GM12875 (cell line): ENCODE data around the gene PCGF5.
"Not testable (repeated sequence)": the region's sequence is repeated elsewhere in the genome, so short reads cannot be mapped to it uniquely, and the experiment has no call there.

ENCODE experiments used
- H3K4me3 ChIP-seq: one replicate; pipeline ENCODE4 v1.5.1; 2011; ENCODE audit warnings: low read depth, low read length, control low read depth
- CTCF ChIP-seq: IDR thresholded peaks from 2 replicates; pipeline ENCODE4 v1.5.1; 2011; ENCODE audit warnings: low read depth, mild to moderate bottlenecking, control low read depth, inconsistent platforms, low read length, moderate library complexity, borderline replicate concordance; ENCODE audit not compliant: insufficient read depth

The PCGF5 gene

GRCh38 chr10:91247360-91248111 is 27.1 kb downstream of the PCGF5 start:
- H3K4me3 ChIP-seq = no peak overlapping the region
- TF ChIP-seq CTCF = no peak

GRCh38 chr10:91249700-91250099 is 29.2 kb downstream of the PCGF5 start:
- TF ChIP-seq CTCF = no peak
- H3K4me3 ChIP-seq = no peak overlapping the region

- no peak overlapping the region for H3K4me3 ChIP-seq
- no peak for TF ChIP-seq CTCF
Observed at GRCh38 chr10:91250341-91250740, 29.9 kb downstream of the PCGF5 start.

GRCh38 chr10:91251430-91252056 is 31.1 kb downstream of the PCGF5 start:
- no peak overlapping the region for H3K4me3 ChIP-seq
- peak; percentile 71 for TF ChIP-seq CTCF

GRCh38 chr10:91253300-91253699 is 32.8 kb downstream of the PCGF5 start:
- TF ChIP-seq CTCF = no peak

GRCh38 chr10:91257310-91257709 is 36.8 kb downstream of the PCGF5 start:
- no peak for TF ChIP-seq CTCF

More at GRCh38 chr10:91253300-91253699, 32.8 kb downstream of the PCGF5 start:
- no peak overlapping the region for H3K4me3 ChIP-seq

GRCh38 chr10:91260417-91260816 is 40.0 kb downstream of the PCGF5 start:
- H3K4me3 ChIP-seq = not testable (repeated sequence)

More at GRCh38 chr10:91257310-91257709, 36.8 kb downstream of the PCGF5 start:
- no peak overlapping the region for H3K4me3 ChIP-seq
